GM13977 (cell line): ENCODE measurements around the gene LRMDA.

Experiments
- DNase-seq: peaks from one replicate; pipeline ENCODE4 v3.0.0; 2012; ENCODE audit warnings: low spot score
- in situ Hi-C: fragments of 300-500 bp; cut with MboI; formaldehyde crosslinking; loops from one replicate; pipeline ENCODE4 v1.12.0; 2022; ENCODE audit warnings: low sequenced_read_pairs, low pct_unique_long_range_greater_than_20kb, mixed read lengths, inconsistent platforms; ENCODE audit not compliant: unreplicated experiment
- TF ChIP-seq, protein P1 (sequence below): IDR thresholded peaks from 2 replicates; pipeline ENCODE4 v1.5.1; 2012; ENCODE audit warnings: mild to moderate bottlenecking, control low read depth; ENCODE audit not compliant: insufficient read depth; ENCODE audit errors: extremely low read depth, missing control alignments

The LRMDA gene

GRCh38 chr10:75895259-75895658 lies 463.8 kb downstream of the LRMDA start:
- TF ChIP-seq, protein P1, sequence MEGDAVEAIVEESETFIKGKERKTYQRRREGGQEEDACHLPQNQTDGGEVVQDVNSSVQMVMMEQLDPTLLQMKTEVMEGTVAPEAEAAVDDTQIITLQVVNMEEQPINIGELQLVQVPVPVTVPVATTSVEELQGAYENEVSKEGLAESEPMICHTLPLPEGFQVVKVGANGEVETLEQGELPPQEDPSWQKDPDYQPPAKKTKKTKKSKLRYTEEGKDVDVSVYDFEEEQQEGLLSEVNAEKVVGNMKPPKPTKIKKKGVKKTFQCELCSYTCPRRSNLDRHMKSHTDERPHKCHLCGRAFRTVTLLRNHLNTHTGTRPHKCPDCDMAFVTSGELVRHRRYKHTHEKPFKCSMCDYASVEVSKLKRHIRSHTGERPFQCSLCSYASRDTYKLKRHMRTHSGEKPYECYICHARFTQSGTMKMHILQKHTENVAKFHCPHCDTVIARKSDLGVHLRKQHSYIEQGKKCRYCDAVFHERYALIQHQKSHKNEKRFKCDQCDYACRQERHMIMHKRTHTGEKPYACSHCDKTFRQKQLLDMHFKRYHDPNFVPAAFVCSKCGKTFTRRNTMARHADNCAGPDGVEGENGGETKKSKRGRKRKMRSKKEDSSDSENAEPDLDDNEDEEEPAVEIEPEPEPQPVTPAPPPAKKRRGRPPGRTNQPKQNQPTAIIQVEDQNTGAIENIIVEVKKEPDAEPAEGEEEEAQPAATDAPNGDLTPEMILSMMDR: no peak
- no peak for DNase-seq
- in situ Hi-C loops: no loop called here

GRCh38 chr10:75899816-75900390 lies 468.5 kb downstream of the LRMDA start:
- no peak for DNase-seq
- in situ Hi-C loops: no loop called here
- TF ChIP-seq, protein P1: no peak

DNA sequence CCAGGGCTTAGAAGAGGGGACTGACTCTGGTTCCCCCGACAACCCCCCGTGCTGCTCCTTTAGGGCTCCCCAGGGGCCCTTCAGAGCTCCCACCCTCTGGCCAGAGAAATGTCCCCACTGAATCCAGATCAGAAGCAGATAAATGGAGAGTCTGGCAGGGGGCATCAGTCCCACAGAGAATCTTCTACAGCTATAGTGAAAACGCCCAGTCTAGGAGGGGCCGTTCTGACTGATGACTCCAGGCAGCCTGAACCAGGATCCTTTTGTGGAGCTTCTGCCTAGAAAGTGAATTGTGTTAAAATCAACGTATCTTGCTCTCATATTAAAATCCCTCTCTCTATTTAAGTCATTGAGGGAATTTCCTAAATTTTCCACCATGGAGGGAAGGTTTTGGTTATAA lies 471.4 kb downstream of the LRMDA start:
- DNase-seq: no peak
- TF ChIP-seq, protein P1: no peak
- in situ Hi-C loops: no loop called here

DNA sequence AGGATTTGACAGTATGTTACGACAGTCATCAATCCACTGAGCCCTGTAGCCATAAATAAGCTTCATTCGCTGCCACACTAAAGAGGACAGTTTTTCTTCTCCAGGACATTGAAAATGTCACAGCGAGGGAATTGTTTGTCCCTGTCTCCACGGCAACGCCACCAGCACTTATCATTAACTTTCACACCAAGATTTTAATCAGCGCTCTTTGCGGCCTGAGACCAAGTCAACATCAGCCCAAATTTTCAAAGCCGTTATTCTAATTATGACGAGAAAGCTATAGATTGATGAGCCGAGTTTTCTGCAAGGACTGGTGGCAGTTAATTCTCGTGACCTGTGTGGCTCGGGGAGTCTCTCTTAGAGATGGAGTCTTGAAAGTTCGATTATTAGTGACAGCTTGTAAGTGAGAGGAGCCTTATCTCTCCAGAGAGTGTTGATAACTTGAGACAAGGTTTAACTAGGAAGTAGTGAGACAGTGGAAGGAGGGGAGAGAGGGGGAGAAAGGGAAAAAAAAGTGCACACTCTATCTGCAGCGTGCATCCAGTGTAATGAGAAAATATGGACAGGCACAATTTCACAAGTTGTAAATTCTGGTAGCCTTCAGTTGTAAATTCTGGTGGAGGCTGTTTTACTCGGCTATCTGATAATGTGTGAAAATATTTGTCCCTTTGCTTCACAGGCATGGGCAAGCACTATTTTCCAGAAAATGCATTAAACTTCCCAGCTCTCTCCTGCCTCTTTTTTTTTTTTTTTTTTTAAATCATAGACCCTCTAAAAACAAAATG lies 473.3 kb downstream of the LRMDA start:
- in situ Hi-C loops: no loop called here
- TF ChIP-seq, protein P1: no peak
- no peak for DNase-seq

DNA sequence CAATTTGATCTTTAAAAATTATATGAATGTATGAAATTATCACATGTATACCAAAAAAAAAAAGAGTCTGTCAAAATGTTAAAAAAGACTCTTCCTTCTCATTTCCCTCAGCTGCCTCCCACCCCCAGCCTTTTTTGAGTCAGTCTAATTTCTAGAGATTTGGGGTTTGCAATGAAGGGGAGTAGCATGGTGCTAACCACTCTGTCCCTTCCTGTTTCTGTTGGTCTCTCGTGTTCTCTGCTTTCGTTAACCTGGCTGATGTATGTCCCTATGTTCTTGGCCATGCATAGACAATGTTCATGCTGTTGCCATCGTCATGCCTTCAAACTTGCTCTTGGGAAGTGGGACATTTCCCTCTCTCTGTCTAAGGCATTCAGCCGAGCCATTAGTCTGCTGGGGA lies 474.1 kb downstream of the LRMDA start:
- TF ChIP-seq, protein P1: no peak
- in situ Hi-C loops: no loop called here
- no peak for DNase-seq

DNA sequence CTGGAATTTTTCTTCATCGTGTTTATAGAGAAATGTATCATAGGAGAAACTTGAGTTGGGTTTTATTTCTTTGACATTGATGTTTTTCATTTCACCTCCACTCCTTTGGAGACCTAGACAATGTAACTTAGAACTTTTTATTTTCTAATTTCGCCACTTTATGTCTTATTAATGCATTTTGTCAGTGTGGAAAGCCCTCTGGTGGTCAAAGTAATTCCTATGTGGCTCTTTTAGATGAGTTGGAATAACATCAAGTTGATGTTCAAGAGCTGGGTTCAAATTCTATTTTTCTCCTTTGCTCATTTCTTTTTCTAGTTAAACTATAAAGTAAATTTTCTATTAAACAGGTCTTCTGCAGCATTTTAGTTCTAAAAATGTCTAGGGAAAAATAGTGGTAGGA lies 478.6 kb downstream of the LRMDA start:
- TF ChIP-seq, protein P1: no peak
- in situ Hi-C loops: no loop called here
- DNase-seq: no peak
